HG03342 (cell line): Measurements from ENCODE around the gene PLXNA2.

Source experiments
- ATAC-seq: cut with Tn5 transposase; IDR thresholded peaks from one replicate; pipeline ENCODE4 v1.9.1; 2021; ENCODE audit warnings: mild to moderate bottlenecking, moderate library complexity; ENCODE audit not compliant: unreplicated experiment

PLXNA2 gene

DNA sequence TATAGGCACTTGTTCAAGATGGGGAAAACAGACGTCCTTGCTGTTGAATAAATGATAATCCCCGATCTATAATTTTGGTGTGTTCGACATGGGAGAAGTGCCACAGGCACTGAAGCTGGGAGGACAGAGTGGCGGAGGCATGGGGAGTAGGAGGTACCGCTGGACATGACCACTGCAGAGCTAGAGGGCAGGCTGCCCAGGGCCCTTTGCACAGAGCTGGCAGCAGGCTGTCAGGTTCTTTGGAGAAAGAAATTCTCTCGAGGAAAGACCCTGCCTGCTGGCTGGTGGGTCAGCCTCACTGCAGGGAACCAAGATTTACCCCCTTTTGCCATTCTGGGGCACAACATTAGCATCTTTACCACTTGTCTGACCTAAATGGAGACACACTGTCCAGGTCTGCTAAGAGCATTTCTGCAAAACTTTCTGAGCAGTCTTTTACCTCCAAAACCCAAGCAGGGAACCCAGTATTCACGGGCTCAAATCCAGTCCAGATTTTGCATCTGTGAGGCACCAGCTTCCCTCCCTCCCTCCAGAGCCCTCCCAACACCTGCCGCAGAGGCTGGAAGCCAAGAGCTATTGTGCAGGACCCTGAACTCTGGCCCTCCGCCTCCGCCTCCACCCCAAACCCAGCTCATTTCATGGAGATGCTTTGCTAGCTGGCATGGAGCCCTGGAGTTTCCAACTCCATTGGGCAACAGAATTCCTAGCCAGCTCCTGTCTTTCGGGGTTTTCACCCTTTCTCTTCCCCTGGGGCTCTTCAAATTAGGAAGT lies 142.3 kb downstream of the PLXNA2 start:
- ATAC-seq: no peak

- no peak for ATAC-seq
Observed at GRCh38 chr1:208100906-208101305, 143.3 kb downstream of the PLXNA2 start.

GRCh38 chr1:208100106-208100505 lies 144.1 kb downstream of the PLXNA2 start:
- no peak for ATAC-seq

GRCh38 chr1:208098773-208099172 lies 145.4 kb downstream of the PLXNA2 start:
- ATAC-seq: no peak

DNA sequence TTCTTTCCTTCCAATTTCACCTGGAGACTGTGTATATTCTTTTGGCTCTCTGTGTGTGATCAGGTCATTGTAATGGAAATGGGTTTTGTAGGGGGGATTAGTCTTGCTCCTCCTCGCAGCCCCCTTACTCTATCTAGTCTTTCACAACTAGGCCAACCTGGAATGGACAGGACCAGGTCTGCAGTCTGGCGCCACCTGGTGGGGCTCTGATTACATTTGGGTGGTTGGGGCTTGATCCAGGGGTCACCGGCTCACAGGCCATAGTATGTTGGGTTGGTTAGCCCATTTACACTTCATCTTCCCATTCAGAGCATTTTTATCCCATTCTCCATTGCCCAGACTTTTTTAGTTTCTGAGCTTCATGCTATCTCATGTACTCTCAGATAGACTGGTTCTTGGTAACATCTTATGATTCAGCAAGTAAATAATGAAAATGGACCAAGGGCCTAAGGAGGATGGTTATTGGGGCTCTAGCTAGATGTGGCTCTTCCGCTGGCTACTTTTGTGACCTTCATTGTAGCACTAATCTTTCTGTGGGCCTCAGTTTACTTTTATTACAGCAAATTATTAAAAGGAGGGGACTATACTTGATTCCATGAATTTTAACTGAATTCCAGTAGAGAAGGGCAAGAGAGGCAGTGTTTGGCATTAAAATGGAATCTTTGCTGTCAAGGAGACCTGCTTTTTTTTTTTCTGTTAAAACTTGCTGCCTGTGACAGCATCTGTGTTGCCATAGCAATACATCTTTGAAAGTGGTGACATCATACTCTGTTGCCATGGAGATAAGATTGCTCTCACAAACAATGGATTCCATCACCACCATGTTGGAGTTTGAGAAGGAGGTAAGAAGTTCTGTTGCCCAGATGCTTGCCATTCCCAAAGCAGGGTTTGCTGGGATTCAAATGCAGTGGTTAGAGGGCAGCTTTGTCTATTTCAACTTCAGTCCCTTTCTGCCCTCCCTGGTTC lies 150.1 kb downstream of the PLXNA2 start:
- peak; percentile 72 for ATAC-seq

DNA sequence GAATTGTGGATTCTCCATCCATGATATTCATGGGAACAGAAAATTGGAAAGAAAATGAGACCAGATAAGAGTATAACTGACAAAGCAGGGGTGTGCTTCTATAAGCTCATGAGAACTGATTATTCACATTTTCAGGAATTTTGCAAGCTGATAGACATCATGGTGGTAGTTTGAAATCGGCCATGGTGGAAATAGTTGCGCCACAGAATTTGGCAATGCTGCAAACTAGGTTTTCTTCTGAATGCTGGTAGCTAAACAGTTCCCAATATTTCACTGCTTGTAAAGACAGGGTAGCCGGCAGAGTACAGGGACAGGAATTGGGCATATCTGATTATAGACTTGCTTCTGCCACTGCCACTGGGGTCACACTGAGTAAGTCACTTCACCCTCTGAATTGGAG lies 151.1 kb downstream of the PLXNA2 start:
- no peak for ATAC-seq

GRCh38 chr1:208090388-208091301 lies 153.5 kb downstream of the PLXNA2 start:
- no peak for ATAC-seq

- ATAC-seq: no peak
Observed at GRCh38 chr1:208089761-208090370, 154.3 kb downstream of the PLXNA2 start.

DNA sequence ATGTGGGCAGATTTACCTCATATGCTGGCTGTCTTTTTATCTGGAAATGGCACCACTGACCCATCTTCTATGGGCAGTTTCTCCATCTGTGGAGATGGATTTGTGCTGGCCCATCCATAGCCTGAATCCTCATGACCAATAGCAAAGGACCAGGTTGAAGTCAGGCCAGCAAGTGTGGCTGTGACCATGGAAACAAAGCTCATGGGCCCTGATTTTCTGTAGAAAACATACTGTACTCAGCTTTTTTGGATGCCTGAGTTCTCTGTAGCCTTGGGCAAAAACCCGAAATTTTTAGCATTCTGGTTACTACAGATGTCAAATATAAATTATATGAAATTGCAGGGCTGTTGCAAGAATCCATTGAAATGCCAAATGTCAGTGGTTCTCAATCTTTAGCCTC lies 155.0 kb downstream of the PLXNA2 start:
- ATAC-seq: no peak

DNA sequence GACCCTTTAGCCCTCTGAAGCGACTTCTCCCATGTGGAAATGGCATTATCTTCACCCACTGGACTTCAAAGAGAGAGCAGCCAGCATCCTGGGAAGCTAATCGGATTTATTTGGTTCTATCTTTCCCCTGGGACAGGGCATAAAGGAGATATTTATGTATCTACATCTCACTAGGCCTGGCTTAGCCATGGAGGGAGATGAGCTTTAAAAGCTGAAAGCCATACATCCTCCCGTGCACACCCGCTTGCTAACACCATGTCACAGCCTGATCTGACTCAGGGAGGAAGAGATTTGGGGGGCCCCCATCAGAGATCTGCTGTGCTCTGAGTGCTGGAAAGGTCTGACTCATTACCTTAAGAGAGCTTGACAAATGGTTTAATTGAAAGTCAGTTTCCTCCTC lies 155.9 kb downstream of the PLXNA2 start:
- ATAC-seq: no peak

DNA sequence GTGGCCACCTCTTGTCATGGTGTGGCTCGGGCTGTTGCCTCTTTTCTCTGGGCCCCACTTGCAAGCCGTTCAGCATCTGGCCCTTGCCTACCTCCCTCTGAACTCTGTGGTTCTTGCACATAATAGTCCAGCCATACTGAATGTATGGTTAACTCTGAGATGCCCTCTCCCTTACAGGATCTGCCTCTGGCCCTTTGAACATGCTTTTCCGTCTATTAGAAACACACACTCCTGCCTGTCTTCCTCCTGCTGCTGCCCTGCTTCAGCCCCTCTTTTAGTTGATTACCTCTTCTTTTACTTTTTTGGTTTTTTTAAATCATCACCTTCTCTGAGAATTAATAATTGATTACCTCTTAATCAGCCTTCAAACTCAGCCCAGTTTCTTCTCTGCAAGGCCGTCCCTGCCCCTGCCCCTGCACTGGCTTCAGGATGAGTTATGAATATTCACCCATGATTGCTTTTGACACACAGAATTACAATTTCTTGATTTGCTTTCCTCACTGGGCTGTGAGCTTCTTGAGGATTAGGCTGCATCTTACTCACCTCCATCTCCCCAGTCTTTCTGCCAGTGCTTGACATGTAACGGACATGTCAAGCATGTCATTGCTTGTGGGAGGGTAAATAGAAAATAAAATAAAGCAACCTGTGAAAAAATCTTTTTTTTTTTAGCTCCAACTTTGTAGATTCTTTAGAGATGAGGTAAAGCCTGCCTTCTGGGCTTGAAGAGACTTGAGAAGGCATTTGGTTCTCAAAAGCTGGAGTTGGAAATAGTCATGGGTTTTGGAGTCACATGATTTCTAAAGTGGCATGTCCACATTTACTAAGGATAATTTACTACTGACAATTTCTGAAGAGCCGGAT lies 158.3 kb downstream of the PLXNA2 start:
- no peak for ATAC-seq

- ATAC-seq: no peak
Observed at GRCh38 chr1:208084764-208085163, 159.4 kb downstream of the PLXNA2 start.

GRCh38 chr1:208084220-208084619 lies 160.0 kb downstream of the PLXNA2 start:
- no peak for ATAC-seq

DNA sequence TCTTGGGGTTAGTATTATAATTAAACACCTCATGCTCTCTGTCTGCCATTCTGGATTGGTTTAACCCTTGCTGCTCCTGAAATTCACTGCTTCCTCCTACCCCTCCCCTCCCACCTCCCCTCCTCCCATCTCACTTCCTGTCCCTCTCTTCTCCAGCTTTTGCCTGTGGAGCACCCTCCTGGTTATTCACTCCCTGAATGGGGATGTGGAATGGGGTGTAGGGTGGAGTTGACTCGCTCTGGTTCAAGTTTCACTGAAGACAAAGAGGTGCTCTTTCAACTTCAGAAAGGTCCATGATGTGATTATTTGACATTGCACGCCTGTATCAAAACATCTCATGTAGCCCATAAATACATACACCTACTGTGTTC lies 160.5 kb downstream of the PLXNA2 start:
- no peak for ATAC-seq

GRCh38 chr1:208083016-208083714 lies 161.0 kb downstream of the PLXNA2 start:
- no peak for ATAC-seq

DNA sequence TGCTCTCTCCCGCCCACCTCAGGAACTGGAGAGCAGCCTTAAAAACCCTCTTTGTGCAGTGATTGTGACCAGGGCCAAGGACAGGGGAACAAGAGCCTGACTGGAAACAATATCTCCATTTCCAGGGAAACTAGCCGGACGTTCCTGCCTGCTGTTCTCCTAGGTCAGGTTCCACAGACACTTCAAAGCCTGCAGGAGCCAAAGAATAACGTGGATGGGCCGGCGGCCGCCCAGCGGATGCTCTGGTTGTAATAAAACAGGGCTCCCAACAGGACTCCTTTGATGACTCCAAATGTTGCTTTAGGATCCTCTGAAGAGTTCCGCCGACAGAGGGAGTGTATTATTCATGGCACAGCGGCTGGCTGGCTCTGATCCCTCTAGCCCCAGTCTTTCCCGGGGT lies 162.2 kb downstream of the PLXNA2 start:
- no peak for ATAC-seq

- no peak for ATAC-seq
Observed at GRCh38 chr1:208080396-208081286, 163.5 kb downstream of the PLXNA2 start.

- ATAC-seq: no peak
Observed at GRCh38 chr1:208079161-208079560, 165.0 kb downstream of the PLXNA2 start.
